AG04450 (cell line): ENCODE data around the gene TNFRSF21. TPM values are rescaled to one million over a fixed set of nuclear protein-coding genes. Genes with fewer than 3 reads are reported as not detected.

Experiments used
- CTCF ChIA-PET: fragments of 300-600, 350-600 bp; formaldehyde crosslinking; extraction: SDS; loops from one replicate; lab custom pipeline; 2022; ENCODE audit warnings: antibody characterized with exemption, inconsistent platforms; lab: Charles Lee
- POLR2A ChIA-PET: fragments of 350-600 bp; formaldehyde crosslinking; extraction: SDS; loops from one replicate; lab custom pipeline; 2021; ENCODE audit warnings: antibody characterized with exemption, inconsistent platforms; lab: Yijun Ruan, JAX
- DNase-seq: peaks from one replicate; pipeline ENCODE4 v3.0.0-alpha.2; 2011; ENCODE audit warnings: low read depth, low spot score
- H3K27ac ChIP-seq: one replicate; pipeline ENCODE4 v1.5.1; 2012; ENCODE audit warnings: low read depth, low read length, control low read depth
- H3K27me3 ChIP-seq: one replicate; pipeline ENCODE4 v1.6.0; 2012; ENCODE audit warnings: low read length; ENCODE audit not compliant: control insufficient read depth, insufficient read depth
- H3K4me3 ChIP-seq: 2 replicates; pipeline ENCODE4 v1.5.1; 2011; ENCODE audit warnings: mild to moderate bottlenecking, low read depth, low read length, control low read depth
- H3K9me3 ChIP-seq: 2 replicates; pipeline ENCODE4 v1.5.1; 2012; ENCODE audit warnings: low read length; ENCODE audit not compliant: control insufficient read depth, insufficient read depth
- CTCF ChIP-seq: IDR thresholded peaks from 2 replicates; pipeline ENCODE4 v1.5.1; 2011; ENCODE audit warnings: low read depth, low read length, control low read depth, inconsistent platforms
- polyA plus RNA-seq: library from polyadenylated mRNA; depleted of rRNA; stranded (reverse); fragments of >200 nt; gene quantifications from 2 replicates; pipeline ENCODE4 v1.2.3, GENCODE V29; 2011

TNFRSF21 gene
- polyA plus RNA-seq, 1 experiment = 21.7 TPM

- H3K9me3 ChIP-seq = no peaks in the 10 kb centered on the region
- POLR2A ChIA-PET = no interaction called here
- CTCF ChIA-PET = interaction anchor here (0.7 to 9.9 kb wide), 4 partner anchors 30 to 261 kb away, joined by 3 to 210 read pairs (median 4); no protein-coding TSS in a partner anchor
- H3K27me3 ChIP-seq = peaks cover 13% of the 10 kb centered on the region
- no peak for TF ChIP-seq CTCF
- DNase-seq = no peak
- H3K27ac ChIP-seq = no peak overlapping the region
- H3K4me3 ChIP-seq = peak overlapping the region; percentile 95
Measured at GRCh38 chr6:47307362-47308197, 2.1 kb downstream of the TNFRSF21 start.

- ChIA-PET POLR2A (no interaction called here), CTCF (interaction anchor here (0.9 to 9.9 kb wide), 2 partner anchors 212 to 224 kb away, joined by 3 to 210 read pairs; no protein-coding TSS in a partner anchor)
- DNase-seq = no peak
- TF ChIP-seq CTCF = no peak
- Histone ChIP-seq H3K4me3 (no peak overlapping the region; the same call in 1 of the 2 replicates), H3K9me3 (no peaks in the 10 kb centered on the region), H3K27me3 (peaks cover 7% of the 10 kb centered on the region), H3K27ac (no peak overlapping the region)
Measured at GRCh38 chr6:47306887-47307286, 2.8 kb downstream of the TNFRSF21 start.

GRCh38 chr6:47303861-47304260, 5.8 kb downstream of the TNFRSF21 start:
- DNase-seq = no peak
- POLR2A ChIA-PET = no interaction called here
- Histone ChIP-seq H3K9me3 (no peaks in the 10 kb centered on the region), H3K4me3 (no peak overlapping the region), H3K27me3 (no peaks in the 10 kb centered on the region), H3K27ac (no peak overlapping the region)
- CTCF ChIA-PET = interaction anchor here (1.6 to 9.9 kb wide), 2 partner anchors 26 to 209 kb away, joined by 5 to 210 read pairs; no protein-coding TSS in a partner anchor
- TF ChIP-seq CTCF = no peak

GRCh38 chr6:47303342-47303741, 6.4 kb downstream of the TNFRSF21 start:
- ChIA-PET CTCF (interaction anchor here (9.9 kb wide), 1 partner anchor 208 kb away, joined by 210 read pairs; no protein-coding TSS in a partner anchor), POLR2A (no interaction called here)
- H3K9me3 ChIP-seq = no peaks in the 10 kb centered on the region
- no peak for TF ChIP-seq CTCF
- no peaks in the 10 kb centered on the region for H3K27me3 ChIP-seq
- H3K27ac ChIP-seq = no peak overlapping the region
- no peak overlapping the region for H3K4me3 ChIP-seq
- no peak for DNase-seq

GRCh38 chr6:47302043-47302442, 7.7 kb downstream of the TNFRSF21 start:
- no peak for TF ChIP-seq CTCF
- Histone ChIP-seq H3K9me3 (no peaks in the 10 kb centered on the region), H3K4me3 (no peak overlapping the region), H3K27ac (no peak overlapping the region), H3K27me3 (no peaks in the 10 kb centered on the region)
- ChIA-PET POLR2A (no interaction called here), CTCF (interaction anchor here (2.6 kb wide), 1 partner anchor 205 kb away, joined by 11 read pairs; no protein-coding TSS in a partner anchor)
- DNase-seq = no peak
